Measurements from ENCODE around the gene NAA25.
"Not testable (repeated sequence)": the region's sequence is repeated elsewhere in the genome, so short reads cannot be mapped to it uniquely, and the experiment has no call there.

Gene NAA25

DNA sequence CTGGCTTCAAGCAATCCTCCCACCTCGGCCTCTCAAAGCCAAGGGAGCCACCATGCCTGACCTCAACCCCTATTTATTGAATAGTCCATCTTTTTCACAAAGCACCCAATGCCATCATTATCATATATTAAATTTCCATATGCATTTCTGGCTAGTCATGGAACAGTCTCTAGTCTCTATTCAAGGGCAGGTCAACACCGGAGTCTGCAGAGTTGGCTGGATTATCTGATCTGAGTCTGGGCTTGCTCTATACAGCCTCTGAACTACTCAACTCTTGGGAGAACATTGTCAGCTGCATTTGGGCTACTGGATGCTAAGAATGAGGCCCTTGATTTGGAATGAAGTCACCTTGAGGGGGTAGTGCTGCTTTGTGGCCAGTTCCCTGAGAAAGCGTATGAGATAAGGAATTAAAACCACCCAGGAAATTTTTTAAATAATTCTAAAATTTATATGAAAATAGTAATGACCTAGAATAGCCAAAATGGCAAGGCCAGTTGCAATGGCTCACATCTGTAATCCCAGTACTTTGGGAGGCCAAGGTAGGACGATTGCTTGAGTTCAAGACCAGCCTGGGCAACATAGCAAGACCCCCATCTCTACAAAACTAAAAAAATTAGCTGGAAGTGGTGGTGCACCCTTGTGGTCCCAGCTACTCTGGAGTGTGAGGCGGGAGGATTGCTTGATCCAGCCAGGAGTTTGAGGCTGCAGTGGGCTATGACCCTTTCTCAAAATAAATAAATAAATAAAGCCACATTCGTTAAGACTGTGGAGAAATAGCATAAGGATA is 6.9 kb upstream of the NAA25 start:
- DNase-seq: no peak

DNA sequence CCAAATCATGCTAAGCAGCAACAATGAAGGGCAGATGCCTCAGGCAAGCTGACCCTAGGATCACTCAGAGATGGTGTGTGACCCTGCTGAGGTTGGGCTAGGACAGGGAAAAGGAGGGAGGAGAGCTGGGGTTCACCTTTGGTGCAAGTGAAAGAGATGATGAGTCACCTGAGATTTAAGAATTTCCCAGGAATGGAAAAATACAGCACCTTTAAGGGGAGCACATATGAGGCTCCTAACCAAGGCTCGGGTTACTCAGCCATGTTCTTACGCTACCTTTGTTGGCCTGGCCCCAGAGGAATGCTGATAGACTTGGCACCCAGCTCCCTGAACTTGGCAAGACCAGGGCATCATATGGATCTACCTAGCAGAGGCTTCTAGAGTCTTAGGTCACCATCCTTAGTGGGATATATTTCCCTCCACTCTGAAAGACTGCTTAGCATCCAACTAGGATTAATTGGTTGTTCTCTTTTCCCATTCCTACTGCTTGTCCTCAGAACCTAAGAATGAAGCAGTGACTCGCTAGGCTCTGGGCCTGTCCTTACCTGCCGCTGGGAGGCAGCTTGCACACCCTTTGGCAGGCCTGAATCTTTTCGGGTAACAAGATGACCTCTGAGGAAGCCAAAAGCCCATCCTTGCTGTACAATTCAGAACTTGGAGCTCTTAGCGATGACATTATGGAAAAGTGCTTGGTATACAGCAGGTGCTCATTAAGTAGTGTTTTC is 4.0 kb upstream of the NAA25 start:
- DNase-seq: no peak

DNA sequence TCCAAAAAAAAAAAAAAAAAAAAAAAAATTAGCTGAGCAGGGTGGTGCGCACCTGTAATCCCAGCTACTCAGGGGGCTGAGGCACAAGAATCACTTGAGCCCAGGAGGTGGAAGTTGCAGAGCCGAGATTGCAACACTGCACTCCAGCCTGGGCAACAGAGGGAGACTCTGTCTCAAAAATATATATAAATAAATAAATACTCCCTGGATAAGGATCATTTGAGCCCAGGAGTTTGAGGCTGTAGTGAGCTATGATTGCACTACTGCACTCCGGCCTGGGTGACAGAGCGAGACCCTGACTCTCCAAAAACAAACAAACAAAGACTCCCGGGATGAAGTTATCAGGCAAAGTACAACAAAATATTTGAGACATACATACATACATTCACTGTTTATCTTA is 3.3 kb upstream of the NAA25 start:
- DNase-seq: no peak

DNA sequence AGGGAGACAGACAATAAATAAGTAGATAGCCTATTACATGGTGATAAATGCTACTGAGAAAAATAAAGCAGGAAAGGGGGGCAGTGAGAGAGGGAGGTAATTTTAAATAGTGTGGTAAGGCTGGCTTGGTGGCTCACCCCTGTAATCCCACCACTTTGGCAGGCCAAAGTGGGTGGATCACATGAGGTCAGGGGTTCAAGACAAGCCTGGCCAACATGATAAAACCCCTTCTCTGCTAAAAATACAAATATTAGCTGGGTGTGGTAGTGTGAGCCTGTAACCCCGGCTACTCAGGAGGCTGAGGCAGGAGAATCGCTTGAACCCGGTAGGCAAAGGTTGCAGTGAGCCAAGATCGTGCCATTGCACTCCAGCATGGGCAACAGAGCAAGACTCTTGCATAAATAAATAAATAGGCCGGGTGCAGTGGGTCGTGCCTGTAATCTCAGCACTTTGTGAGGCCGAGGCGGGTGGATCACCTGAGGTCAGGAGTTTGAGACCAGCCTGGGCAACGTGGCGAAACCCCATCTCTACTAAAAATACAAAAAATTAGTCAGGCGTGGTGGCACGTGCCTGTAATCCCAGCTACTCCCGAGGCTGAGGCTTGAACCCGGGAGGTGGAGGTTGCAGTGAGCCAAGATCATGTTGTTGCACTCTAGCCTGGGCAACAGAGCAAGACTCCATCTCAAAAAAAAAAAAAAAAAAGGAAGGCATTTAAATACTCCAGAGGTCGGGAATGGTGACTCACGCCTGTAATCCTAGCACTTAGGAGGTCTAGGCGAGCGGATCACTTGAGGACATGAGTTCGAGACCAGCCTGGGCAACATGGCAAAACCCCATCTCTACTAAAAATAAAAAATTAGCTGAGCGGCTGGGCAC is 2.4 kb upstream of the NAA25 start:
- not testable (repeated sequence) for DNase-seq

DNA sequence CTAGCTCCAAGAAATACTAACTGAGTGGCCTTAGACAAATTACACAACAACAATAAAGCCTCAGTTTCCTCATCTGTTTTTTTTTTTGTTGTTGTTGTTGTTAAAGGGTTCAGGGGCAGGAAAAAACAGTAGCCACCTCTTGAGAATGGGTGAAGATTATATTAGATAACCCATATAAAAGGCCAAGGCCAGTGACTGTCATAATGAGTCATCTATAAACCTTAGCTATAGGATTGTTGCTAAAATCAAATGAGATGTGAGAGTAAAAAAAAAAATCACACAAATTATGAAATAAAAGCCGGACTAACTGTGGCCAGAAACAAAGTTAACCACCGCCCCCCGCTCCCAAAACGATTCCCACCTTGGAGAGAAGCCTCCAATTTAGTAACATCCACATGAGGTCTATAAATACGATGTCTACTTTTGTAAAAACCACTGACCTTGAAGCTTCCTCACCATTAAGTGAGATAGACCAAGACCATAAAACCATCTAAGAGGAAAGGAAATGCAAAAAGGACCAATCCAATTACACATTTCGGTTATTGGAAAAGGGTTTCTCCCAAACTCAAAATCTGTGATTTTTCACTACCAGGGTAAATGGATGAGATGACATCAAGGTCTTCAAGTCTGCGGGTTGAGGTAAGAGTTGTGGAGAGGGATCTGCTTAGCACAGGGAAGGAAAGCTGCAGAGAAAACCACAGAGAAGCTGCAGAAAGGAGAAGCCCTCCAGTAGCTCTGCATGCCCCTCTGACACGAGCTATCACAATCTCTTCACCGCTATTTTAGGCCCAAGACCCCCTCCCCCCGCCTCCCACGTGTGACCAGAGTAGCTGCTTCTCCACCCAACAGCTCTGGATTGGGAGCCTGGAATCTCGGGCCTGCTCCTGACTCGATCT is 1.0 kb downstream of the NAA25 start:
- peak; percentile 33 for DNase-seq

DNA sequence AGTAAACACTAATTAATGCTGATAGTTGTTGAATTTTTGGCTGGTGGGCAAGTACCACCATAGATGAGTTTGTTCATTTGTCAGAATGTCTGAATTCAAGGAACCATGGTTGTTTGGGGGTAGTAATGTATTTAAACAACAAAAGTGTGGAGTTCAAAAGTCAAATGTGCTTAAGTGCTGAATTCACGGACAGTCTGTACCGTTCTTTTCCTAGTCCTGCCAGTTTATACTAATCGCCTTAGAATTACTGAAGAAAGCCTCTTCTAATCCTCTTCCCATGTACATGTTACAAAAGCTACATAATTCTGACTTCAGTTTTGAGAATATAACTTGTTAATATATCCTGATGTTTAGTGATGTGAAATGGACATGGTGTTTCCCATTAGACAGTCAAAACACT is 2.7 kb downstream of the NAA25 start:
- no peak for DNase-seq

DNA sequence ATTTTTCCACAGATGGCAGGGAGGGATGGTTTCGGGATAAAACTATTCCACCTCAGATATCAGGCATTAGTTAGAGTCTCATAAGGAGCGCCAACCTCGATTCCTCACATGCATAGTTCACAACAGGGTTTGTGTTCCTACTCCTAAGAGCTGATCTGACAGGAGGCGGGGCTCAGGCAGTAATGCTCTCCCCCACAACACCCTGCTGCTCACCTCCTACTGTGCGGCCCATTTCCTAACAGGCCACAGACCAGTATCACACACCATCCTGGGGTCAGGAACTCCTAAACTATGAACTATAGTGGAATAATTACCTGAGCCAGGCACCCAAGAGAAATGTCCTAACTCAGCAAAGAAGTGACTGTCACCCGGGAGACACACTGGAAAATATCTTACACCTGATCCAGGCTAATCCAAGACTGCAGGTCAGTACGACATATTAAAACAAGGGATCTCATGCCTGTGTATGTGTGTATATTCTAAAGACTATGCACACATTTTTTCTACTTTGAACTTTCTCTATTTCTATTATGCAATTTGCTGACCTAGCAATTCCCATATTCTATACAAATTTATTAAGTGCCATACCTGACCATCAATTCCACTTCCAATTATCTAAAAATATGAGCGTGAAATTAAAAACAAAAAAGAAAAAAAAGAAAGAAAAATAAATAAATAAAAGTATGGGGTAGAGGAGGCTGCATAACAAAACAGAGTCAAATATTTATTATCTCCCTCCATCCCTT is 4.7 kb downstream of the NAA25 start:
- no peak for DNase-seq

DNA sequence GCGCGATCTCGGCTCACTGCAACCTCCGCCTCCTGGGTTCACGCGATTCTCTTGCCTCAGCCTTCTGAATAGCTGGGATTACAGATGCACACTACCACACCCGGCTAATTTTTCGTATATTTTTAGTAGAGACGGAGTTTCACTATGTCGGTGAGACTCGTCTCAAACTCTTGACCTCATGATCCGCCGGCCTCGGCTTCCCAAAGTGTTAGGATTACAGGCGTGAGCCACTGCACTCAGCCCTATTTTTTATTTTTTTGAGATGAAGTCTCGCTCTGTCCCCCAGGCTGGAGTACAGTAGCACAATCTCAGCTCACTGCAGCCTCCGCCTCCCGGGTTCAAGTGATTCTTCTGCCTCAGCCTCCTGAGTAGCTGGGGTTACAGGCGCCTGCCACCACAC is 5.8 kb downstream of the NAA25 start:
- not testable (repeated sequence) for DNase-seq

DNA sequence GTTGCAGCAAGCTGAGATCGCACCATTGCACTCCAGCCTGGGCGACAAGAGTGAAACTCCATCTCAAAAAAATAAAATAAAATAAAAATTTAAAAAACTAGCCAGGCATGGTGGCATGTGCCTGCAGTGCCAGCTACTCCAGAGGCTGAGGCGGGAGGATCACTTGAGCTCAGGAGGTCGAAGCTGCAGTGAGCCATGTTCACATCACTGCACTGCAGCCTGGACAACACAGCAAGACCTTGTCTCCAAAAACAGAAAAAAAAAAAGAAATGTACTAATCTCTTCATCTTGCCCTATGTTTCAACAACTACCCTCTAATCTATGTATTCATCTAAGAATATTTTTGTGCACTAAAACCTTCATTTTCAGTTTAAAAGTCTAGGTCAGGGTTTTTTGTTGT is 6.5 kb downstream of the NAA25 start:
- DNase-seq: no peak

DNA sequence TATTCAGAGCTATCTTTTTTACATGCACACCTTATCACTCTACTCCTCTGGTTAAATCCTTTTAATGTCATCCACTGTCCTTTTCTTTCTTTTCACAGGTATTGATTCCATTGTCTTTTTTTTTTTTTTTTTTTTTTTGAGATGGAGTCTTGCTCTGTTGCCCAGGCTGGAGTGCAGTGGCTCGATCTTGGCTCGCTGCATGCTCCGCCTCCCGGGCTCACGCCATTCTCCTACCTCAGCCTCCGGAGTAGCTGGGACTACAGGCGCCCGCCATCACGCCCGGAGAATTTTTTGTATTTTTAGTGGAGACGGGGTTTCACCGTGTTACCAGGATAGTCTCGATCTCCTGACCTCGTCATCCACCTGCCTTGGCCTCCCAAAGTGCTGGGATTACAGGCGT is 8.1 kb downstream of the NAA25 start:
- DNase-seq: not testable (repeated sequence)

DNA sequence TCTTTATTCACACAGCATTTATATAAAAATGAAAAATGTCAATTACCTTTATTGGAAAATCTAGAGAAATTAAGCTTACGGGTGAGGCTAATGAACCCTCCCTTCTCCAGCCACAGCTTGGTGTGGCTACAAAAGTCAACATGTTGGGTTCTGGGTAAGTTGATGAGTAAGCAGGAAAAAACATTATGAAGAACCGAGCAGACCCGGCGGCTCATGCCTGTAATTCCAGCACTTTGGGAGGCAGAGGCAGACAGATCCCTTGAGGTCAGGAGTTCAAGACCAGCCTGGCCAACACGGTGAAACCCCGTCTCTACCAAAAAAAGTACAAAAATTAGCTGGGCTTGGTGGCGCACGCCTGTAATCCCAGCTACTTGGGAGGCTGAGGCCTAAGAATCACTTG is 10.9 kb downstream of the NAA25 start:
- DNase-seq: no peak

DNA sequence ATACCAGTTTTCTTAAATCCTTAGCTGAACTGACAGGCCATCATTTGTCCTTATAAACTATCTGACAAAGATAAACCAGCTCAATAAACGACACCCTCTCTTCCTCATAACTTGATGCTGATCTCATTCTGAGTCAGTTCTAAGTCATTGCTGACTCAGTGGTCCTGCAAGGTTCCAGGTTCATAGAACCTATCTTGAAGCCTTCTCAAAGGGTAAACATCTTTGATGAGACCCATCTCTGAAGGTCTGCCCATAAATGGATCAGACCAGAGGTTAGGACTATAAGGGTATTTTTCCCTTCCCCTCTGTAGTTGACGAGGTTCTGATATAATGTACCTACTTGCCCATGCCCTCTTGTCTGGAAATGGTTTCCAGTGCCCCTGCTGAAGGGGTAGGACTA is 11.9 kb downstream of the NAA25 start:
- DNase-seq: peak; percentile 81

DNA sequence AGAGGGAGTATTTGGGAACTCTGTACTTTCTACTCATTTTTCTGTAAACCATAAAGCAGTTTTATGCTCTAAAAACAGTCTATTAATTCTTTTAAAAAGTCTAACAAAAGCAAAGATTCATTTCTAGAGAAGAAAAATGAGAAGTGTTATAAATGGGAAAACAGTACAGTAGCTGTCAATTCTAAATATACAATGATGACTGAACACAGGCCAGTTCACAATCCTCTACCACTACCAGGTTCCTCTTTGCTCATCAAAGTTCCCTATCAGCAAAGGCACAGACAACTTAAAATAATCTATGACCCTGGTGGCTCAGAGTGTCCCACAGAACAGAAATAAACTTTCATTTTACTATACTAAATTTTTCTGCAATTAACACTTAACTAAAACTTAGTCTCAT is 12.5 kb downstream of the NAA25 start:
- DNase-seq: peak; percentile 45

DNA sequence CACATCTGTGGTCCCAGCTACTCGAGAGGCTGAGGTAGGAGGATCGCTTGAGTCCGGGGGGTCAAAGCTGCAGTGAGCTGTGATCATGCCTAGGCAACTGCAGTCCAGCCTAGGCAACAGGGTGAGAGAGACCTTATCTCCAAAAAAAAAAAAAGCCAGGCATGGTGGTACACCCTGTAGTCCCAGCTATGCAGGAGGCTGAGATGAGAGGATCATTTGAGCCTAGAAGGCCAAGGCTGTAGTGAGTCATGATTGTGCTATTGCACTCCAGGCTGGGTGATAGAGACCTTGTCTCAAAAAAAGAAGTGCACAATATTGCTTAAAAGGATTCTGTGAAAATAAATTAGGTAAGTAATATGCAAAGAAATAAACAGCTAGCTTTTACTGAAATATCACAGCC is 17.0 kb downstream of the NAA25 start:
- no peak for DNase-seq

DNA sequence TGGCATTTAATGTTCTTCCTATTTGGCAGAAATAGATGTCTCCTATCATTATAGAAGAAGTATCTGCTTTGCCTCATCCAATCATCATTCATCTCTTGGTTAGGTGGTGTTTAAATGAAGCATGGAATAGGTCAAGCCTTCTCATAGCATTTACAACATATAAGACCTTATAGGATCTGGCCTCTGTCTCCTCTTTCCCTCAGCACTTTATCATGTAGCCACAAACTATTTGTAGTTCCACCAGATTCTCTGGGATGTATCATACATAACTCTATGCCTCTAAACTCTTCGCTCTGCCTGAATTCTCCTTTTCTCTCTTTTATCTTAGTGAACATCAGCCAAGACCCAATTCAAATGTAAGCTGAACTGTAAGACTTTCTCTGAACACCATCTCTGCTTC is 20.7 kb downstream of the NAA25 start:
- DNase-seq: no peak

DNA sequence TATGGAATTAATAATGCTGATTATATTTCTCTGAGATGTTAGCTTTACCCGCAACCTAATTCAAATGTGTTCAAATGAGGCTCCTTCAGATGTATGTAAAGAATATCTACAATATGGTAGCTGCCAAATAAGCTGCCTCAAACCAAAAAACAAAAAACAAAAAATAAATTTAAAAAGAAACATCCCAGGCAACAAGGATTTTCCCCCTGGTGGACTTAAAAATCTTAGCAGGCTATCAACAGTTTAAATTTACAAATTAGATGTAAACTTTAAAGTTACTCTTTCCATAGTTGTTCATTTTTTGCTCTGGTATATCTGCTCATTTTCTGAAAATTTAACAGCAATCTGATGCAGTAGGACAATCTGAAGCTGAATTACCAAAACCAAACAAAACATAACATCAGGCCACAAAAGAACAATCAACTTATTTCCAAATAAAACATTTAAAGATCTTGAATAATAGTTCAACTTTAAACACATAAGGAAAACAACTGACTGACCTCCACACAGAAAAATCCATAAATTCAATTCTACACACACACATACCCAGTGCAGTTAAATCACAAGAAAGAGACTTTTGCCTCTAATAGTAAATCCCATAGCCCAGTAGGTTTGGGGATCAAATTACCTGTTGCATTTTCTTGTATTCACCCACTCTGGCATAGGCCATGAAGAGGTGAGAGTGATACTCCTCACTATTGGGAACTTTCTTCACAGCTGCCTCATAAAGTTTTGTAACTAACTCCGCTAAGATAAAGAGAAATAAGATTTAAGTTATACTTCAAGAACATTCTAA is 21.3 kb downstream of the NAA25 start:
- DNase-seq: no peak

DNA sequence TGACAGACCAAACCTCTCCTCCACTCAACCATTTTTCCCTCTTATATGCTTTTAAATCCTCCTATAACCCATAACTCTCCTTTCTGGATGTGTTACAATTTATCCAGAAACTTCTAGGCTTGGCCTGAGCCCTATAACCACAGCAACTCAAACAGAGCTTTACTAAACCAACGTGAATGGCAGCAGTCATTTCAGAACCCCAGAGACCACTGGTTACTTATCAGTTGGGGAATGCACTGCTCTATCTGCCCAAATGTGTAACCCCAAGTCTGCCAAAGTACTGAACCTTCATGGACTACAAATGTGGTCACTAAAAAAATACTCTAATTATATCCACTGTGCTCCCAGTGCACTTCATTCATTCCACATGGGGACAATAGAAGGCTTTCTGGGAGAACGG is 42.0 kb downstream of the NAA25 start:
- peak; percentile 26 for DNase-seq

DNA sequence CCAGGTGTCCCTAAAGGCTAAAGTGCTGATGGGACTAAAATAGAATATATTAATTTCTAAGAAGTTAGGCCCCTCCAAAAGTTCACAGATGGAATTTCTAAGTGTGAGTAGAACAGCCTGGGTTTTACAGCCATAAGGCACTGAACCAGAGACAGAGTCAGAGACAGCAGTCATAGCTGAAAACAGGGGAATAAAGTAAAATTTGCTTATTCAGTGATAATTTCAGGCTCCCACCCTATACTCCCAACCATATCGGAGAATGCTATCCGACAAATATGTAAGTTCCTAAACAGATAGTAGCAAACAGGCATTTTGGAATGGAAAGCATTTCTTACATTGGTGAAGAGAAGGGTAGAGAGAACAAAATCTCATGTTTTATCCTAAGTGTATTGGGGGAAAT is 45.3 kb downstream of the NAA25 start:
- DNase-seq: no peak

DNA sequence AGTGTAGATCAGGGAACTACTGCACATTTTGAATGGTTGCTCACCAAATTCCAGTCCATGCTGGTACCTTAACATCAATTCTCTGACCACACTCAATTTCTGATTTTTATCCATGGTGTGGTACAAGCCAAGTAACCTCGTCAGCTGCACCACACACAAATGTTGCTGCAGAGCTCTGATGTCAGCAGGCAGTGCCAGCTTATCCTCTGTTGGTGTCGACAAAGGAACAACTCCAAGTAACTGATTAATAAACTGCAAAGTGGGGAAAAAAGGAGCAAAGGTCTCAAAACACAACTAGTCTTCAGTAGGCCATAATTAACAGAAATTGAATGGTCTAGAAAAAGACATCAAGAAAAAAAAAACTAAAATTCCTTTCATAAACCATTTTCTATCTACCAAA is 47.4 kb downstream of the NAA25 start:
- DNase-seq: no peak

DNA sequence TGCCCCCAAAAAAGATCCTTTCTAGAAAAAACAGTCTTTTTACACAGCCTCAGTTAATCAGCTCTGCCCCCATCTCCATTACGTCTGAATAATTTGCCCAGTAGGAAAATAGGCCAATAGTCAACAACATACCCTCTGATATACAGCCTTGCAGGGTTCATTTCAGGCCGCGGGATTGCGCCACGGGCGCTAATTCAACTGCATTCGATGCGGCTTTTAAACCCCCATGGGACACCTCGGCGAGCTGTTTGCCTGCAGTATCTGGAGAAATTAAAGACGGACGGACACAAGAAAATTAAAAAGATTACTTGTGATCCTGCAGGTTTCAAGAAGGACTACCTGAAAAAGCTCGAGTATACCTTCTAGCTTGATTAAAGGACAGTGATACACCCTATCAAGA is 59.2 kb downstream of the NAA25 start:
- no peak for DNase-seq

DNA sequence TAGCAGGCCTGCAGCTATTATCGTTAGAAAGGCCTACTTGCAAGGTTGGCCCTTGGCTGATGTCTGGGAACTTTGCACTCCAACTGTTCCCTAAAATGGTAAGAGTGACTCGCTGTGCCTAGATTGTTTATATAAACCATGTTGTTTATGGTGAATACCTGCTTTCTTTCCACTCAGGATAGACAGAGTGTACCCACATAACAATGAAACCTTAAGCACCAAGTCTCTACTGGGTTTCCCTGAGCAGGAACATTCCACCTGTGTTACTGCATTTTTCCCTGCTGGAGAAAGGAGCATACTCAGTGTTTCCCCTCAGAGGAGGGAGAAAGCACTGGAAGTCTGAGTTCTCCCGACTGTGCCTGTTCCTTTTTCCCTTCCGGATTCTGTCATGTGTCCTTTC is 62.6 kb downstream of the NAA25 start:
- DNase-seq: no peak
